ENCODE measurements around the gene TSPAN17.

Gene TSPAN17

DNA sequence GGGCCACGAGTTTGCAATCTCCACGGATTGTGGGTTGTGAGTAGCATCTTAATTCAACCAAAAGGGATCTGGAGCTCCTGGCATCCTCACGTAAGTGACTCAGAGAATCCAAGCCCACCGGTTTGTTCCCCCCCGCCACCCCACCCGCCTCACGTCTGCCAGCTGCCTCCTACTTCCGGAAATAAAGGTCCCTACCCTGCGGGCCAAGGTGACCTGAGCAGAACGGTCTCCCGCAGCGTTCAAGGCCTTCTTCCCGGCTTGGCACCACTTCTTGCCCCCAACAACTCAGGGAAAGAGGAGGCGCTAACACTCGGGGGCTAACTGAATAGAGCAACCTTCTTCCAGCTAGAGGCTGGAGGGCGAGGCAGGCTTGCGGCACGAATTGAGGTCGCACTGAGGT, 28.5 kb upstream of the TSPAN17 start:
- H3K27me3 ChIP-seq (replicated peaks; ENCODE audit: control insufficient read depth, insufficient read depth, low read length) = peaks cover 1% of the 10 kb centered on the region; the same call in 1 of the 2 replicates
- no peak overlapping the region for H3K4me3 ChIP-seq (replicated peaks; ENCODE audit: low read depth, low read length)
- no peak for TF ChIP-seq CTCF (IDR thresholded peaks at IDR 0.05; ENCODE audit: insufficient read depth, low read length, poor library complexity, severe bottlenecking)
- H3K36me3 ChIP-seq (ENCODE audit: control insufficient read depth, insufficient read depth, low read length) = no peaks in the 10 kb centered on the region
- no peak for DNase-seq (ENCODE audit: extremely low read depth, insufficient read length)

- Histone ChIP-seq H3K36me3 (ENCODE audit: control insufficient read depth, insufficient read depth, low read length) (no peaks in the 10 kb centered on the region), H3K27me3 (replicated peaks; ENCODE audit: control insufficient read depth, insufficient read depth, low read length) (peaks cover 1% of the 10 kb centered on the region; the same call in 1 of the 2 replicates), H3K4me3 (replicated peaks; ENCODE audit: low read depth, low read length) (no peak overlapping the region)
- peak; percentile 72 for DNase-seq (ENCODE audit: extremely low read depth, insufficient read length)
- peak; percentile 21 for TF ChIP-seq CTCF (IDR thresholded peaks at IDR 0.05; ENCODE audit: insufficient read depth, low read length, poor library complexity, severe bottlenecking)
These were observed 28.1 kb upstream of the TSPAN17 start for GRCh38 chr5:176619203-176619568.

GRCh38 chr5:176619569-176620332, 27.5 kb upstream of the TSPAN17 start:
- no peaks in the 10 kb centered on the region for H3K36me3 ChIP-seq (ENCODE audit: control insufficient read depth, insufficient read depth, low read length)
- TF ChIP-seq CTCF (IDR thresholded peaks at IDR 0.05; ENCODE audit: insufficient read depth, low read length, poor library complexity, severe bottlenecking) = no peak
- no peak overlapping the region for H3K4me3 ChIP-seq (replicated peaks; ENCODE audit: low read depth, low read length)
- DNase-seq (ENCODE audit: extremely low read depth, insufficient read length) = no peak
- peaks cover 1% of the 10 kb centered on the region; the same call in 1 of the 2 replicates for H3K27me3 ChIP-seq (replicated peaks; ENCODE audit: control insufficient read depth, insufficient read depth, low read length)

DNA sequence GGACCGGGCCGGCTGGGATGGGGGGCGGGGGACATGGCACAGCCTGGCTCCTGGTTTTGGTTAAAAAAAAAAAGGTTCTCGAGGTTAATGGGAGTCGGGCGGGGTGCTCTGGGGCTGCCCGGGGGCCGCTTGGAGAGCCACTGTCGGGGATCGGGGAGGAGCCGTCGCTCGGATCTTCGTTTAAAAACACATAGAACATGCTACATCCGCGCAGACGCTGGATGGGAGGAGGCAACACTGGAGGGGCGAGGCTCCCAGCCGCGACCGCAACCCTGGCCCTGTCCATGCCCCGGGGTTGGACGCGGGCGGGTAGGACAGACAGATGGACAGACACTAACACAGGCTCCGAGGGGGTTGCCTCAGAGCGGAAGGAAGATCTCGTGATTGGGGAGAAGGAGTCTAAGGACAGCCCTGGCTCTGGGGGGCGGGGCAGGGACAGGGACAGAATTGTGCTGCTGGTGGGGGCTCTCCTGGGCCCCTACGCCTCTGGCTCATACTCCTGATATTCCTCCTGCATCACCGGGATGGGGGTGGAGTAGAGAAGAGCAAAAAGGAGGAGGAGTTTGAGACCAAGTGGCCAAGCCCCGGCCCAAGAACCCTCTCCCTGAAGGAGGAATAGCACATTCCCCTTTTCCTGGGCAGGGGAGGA, 26.8 kb upstream of the TSPAN17 start:
- Histone ChIP-seq H3K36me3 (ENCODE audit: control insufficient read depth, insufficient read depth, low read length) (no peaks in the 10 kb centered on the region), H3K4me3 (replicated peaks; ENCODE audit: low read depth, low read length) (no peak overlapping the region), H3K27me3 (replicated peaks; ENCODE audit: control insufficient read depth, insufficient read depth, low read length) (peaks cover 1% of the 10 kb centered on the region)
- TF ChIP-seq CTCF (IDR thresholded peaks at IDR 0.05; ENCODE audit: insufficient read depth, low read length, poor library complexity, severe bottlenecking) = no peak
- DNase-seq (ENCODE audit: extremely low read depth, insufficient read length) = no peak

GRCh38 chr5:176621661-176622079, 25.6 kb upstream of the TSPAN17 start:
- H3K27me3 ChIP-seq (replicated peaks; ENCODE audit: control insufficient read depth, insufficient read depth, low read length) = peaks cover 3% of the 10 kb centered on the region
- H3K36me3 ChIP-seq (ENCODE audit: control insufficient read depth, insufficient read depth, low read length) = no peaks in the 10 kb centered on the region

More at GRCh38 chr5:176621661-176622079, 25.6 kb upstream of the TSPAN17 start:
- H3K4me3 ChIP-seq (replicated peaks; ENCODE audit: low read depth, low read length) = no peak overlapping the region
- DNase-seq (ENCODE audit: extremely low read depth, insufficient read length) = no peak
- no peak for TF ChIP-seq CTCF (IDR thresholded peaks at IDR 0.05; ENCODE audit: insufficient read depth, low read length, poor library complexity, severe bottlenecking)

Data from GM06990 (cell line).